ENCODE results near the gene C1QA.

- TF ChIP-seq, protein P1, sequence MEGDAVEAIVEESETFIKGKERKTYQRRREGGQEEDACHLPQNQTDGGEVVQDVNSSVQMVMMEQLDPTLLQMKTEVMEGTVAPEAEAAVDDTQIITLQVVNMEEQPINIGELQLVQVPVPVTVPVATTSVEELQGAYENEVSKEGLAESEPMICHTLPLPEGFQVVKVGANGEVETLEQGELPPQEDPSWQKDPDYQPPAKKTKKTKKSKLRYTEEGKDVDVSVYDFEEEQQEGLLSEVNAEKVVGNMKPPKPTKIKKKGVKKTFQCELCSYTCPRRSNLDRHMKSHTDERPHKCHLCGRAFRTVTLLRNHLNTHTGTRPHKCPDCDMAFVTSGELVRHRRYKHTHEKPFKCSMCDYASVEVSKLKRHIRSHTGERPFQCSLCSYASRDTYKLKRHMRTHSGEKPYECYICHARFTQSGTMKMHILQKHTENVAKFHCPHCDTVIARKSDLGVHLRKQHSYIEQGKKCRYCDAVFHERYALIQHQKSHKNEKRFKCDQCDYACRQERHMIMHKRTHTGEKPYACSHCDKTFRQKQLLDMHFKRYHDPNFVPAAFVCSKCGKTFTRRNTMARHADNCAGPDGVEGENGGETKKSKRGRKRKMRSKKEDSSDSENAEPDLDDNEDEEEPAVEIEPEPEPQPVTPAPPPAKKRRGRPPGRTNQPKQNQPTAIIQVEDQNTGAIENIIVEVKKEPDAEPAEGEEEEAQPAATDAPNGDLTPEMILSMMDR (IDR thresholded peaks at IDR 0.05), result no peak
- no peak for TF ChIP-seq POLR2A (IDR thresholded peaks at IDR 0.05)
Measured at GRCh38 chr1:22687191-22687590, 50.8 kb downstream of the C1QA start.
